Measurements from ENCODE around the gene BRF1.

DNA sequence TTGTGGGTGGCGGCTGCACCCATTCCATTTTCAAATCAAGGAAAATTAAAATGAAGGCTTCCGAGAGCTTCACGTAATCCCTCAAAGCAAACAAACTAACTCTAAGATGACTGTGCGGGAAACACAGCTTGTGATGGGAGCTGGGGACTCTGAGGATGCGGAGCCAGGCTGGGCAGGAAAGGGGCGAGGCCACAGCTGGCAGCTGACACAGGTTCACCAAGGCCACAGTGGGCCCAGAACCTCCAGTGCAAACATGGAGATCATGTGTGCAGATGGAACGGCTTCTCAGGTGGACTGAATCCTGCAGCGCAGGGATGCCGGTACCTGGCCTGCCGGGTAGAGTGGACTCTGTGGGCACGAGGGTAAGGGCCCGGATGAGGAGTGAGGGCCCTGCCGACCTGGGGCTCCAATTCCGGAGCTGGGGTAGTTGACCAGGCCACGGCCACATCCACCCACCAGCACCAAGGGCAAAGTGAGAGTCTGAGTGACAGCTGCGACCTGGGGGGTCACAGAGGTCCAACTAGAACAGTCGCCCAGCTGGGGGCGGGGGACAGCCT lies 71.6 kb downstream of the BRF1 start:
- TF ChIP-seq, protein P1, sequence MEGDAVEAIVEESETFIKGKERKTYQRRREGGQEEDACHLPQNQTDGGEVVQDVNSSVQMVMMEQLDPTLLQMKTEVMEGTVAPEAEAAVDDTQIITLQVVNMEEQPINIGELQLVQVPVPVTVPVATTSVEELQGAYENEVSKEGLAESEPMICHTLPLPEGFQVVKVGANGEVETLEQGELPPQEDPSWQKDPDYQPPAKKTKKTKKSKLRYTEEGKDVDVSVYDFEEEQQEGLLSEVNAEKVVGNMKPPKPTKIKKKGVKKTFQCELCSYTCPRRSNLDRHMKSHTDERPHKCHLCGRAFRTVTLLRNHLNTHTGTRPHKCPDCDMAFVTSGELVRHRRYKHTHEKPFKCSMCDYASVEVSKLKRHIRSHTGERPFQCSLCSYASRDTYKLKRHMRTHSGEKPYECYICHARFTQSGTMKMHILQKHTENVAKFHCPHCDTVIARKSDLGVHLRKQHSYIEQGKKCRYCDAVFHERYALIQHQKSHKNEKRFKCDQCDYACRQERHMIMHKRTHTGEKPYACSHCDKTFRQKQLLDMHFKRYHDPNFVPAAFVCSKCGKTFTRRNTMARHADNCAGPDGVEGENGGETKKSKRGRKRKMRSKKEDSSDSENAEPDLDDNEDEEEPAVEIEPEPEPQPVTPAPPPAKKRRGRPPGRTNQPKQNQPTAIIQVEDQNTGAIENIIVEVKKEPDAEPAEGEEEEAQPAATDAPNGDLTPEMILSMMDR (IDR thresholded peaks at IDR 0.05), result no peak
- TF ChIP-seq EZH2 (IDR thresholded peaks at IDR 0.05) (no peak), EZH2phosphoT487 (IDR thresholded peaks at IDR 0.05) (no peak)
